ENCODE data around the gene C10orf62. TPM values are rescaled to one million over a fixed set of nuclear protein-coding genes. Genes with fewer than 3 reads are reported as not detected.
"Not testable (repeated sequence)": the region's sequence is repeated elsewhere in the genome, so short reads cannot be mapped to it uniquely, and the experiment has no call there.

Gene C10orf62, protein sequence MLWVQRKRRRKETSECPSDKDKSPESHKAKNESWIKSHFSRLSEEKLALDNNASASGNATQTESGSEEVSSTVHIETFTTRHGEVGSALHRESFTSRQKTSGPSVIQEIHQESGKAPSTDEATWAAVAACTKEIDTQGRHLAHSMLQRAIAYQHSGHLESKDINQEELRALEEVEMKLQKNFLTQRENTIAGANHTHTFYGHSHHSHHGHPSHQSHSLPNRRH
- total RNA-seq, result 0.97 TPM
- long read RNA-seq, result 0 reads

DNA sequence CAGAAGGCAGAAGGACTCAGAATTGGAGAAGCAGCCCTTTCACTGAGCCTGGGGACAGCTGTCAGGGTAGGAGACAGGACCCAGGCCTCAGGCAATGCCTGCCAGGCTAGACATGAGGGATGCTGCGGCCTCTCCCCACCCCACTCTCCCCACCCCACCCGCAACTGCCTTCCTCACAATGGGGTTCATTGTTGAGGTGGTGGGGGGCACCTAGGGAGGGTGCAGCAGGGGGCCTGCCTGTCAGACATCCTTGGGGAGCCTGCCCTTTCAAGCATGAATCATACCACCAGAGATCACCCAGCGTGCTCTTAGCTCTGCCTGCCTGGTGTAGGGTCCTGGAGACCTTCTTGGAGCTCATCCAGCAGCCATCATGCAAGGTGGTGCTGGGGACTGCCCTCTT, at the start of gene C10orf62:
C10orf62 (plus strand) TSS at position 243 of the 400 bp plus-strand sequence. CDS start 177 bp downstream, outside the sequence.
- no peak for ATAC-seq
- DNase-seq (ENCODE audit: missing footprints), result no peak
- intact Hi-C loops (cut with DNase I), result no loop called here

DNA sequence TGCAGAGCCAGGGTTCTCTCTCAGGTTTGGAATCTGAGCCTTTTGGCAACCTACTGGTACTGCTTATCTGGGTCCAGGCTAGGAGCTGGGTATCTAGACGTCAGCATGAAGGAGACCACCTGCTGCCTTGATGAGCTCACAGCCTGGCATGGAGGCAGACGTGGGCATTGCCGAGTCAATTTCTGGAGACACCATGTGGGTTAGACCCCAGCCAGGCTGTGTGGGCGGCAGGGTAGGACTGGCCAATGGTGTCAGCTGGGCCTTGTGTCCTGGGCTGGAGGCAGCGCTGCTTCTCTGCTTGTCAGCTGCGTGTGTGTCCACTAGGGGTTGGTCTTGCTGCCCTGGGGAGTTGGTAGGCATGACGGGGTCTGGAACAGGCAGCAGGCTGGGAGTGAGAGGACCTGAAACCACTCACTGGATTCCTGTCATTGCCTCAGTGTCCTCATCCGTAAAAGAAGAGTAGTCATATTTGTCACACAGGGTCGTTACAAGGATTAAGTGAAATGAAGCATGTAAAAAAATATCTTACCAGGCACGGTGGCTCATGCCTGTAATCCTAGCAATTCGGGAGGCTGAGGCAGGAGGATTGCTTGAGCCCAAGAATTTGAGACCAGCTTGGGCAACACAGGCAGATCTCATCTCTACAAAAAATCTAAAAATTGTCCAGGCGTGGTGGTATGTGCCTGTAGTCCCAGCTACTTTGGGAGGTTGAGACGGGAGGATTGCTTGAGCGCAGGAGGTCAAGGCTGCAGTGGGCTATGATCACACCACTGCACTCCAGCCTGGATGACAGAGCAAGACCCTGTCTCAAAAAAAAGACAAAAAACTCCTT, 48.6 kb upstream of the C10orf62 start:
- intact Hi-C loops (cut with DNase I), result no loop called here
- no peak for DNase-seq (ENCODE audit: missing footprints)
- no peak for ATAC-seq

DNA sequence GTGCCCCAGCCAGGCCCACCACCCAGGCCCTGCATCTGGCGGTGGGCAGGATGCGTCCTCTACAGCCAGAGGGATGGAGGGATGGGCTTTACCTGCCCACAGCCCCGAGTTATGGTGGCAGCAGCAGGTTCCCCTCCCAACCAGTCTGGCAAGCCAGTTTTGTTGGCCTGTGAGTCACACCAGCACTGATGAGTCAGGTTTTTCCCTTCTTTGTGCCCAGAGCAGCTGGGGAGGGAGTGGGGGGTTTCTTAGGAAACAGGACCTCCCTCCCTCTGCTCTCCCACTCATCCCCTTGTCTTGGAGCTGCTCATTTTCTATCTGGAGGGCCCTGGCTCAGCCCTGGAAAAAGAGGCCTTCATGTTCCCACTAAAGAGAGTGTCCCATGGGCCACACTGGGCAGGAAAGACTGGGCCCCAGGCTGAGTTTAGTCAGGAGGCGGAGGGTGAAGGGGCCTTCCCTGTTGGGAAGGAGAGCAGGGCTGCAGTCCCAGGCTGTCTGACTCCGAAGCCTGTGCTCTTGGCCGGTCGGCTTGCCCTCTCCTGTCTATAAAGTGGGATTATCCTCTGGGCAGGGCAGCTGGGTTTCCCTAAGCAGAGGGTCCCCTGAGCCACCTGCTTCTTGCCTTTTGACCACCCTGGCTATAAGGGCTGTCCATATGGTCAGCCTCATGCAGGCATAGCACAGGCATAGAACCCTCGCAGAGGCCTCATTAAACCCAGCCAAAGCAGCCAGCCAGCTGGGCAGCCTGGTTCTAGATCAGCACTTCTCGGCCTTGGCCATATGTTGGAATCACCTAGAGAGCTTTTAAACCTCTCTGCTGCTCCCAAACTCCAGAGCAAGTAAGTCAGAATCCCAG, 47.1 kb upstream of the C10orf62 start:
- DNase-seq (ENCODE audit: missing footprints), result peak; percentile 74
- intact Hi-C loops (cut with DNase I), result no loop called here
- peak; percentile 86 for ATAC-seq

DNA sequence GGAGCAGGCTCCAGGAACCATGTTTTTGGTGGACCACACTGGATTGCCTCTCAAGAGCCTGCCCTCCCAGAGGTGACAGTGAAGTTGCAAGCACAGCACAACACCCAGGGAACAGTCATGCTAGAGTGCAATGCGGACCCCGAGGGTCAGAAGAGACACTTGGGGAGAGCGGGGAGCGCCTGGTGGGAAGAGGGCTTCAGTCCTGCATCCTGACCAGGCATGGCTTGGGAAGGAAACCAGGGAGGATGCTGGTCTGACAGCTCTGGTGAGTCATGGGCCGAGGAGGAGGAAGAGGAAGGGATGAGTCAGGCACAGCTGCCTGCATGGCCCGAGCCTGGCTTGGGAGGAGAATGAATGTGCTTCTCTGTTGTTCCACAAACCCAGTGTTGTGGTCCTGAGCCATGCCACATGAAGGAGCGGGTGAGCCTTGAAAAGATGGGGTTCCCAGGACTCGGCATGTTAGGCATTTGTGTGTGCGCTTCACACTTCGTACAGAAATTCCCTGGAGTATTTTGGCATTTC, 46.4 kb upstream of the C10orf62 start:
- DNase-seq (ENCODE audit: missing footprints), result peak; percentile 81
- intact Hi-C loops (cut with DNase I), result no loop called here

DNA sequence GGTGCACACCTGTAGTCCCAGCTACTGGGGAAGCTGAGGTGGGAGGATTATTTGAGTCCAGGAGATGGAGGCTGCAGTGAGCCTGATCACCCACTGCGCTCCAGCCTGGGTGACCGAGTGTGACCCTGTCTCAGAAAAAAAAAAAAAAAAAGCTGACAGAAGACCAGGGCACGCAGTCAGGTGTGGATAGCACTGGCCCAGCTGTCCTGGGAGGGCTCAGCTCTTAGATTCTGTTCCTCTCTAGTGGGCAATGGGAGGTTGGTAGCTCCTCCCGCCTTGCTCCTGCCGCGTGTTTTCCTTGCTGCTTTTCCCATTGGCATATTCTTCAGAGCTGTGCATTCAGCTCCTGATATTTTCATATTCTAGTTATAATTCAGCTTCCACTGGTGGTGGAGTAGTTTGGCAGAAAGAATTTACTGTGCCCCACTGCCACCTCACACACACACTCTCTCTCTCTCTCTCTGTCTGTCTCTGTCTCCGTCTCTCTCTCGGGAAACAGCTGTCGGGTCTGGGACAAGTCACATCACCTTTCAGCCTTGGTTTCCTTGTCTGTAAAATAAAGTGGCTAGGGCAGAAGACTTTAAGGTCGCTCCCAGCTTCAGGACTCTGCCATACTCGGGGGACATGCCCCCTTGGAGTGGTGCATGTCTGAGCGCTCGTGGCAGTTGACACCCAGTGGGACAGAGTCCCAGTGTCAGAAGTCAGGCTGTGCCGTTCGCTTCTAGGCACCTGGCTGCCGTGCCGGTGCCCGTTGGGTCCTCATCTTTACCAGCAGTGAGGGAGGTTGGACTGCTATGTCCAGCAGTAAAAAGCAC, 42.9 kb upstream of the C10orf62 start:
- no peak for DNase-seq (ENCODE audit: missing footprints)
- ATAC-seq, result no peak
- intact Hi-C loops (cut with DNase I), result loop anchor here (5.0 kb wide), 1 partner anchor 139 kb away; no protein-coding TSS in a partner anchor

More for the DNA sequence above, 46.4 kb upstream of the C10orf62 start:
- ATAC-seq, result peak; percentile 83

DNA sequence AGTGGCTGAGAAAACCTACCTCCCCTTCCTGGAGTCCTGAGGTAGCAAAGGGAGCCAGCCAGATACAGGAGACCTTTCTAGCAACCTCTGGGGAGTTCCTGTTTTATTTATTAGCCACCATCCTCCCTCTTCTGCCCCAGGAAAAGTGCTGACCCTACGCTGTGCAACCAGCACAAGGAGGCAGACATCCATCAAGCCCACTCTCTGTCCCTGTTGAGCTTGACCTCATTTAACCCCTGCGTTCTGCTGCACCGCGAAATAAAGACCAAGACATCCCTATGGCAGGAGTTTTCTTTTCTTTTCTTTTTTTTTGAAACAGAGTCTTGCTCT, 42.3 kb upstream of the C10orf62 start:
- intact Hi-C loops (cut with DNase I), result loop anchor here (5.0 kb wide), 1 partner anchor 140 kb away; no protein-coding TSS in a partner anchor
- no peak for DNase-seq (ENCODE audit: missing footprints)
- ATAC-seq, result no peak

DNA sequence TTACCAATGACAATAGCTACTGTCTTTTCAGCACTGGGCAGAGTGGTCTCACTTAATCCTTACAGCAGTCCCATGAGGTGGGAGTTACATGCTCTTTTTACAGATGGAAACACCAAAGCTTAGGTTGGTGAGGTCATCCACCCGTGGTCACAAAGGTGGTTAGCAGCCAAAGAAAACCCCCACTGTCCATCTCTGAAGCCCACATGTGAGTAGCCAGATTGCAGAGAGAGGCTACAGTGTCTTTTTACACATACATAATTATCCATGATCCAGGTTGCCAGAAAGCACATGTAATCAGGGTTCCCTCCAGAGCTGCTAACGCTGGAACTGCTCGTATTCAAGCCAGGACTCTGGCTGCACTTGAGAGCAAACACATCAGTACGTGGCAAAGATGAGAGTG, 41.6 kb upstream of the C10orf62 start:
- peak; percentile 55 for ATAC-seq
- intact Hi-C loops (cut with DNase I), result loop anchor here (5.0 kb wide), 1 partner anchor 141 kb away; no protein-coding TSS in a partner anchor
- no peak for DNase-seq (ENCODE audit: missing footprints)

DNA sequence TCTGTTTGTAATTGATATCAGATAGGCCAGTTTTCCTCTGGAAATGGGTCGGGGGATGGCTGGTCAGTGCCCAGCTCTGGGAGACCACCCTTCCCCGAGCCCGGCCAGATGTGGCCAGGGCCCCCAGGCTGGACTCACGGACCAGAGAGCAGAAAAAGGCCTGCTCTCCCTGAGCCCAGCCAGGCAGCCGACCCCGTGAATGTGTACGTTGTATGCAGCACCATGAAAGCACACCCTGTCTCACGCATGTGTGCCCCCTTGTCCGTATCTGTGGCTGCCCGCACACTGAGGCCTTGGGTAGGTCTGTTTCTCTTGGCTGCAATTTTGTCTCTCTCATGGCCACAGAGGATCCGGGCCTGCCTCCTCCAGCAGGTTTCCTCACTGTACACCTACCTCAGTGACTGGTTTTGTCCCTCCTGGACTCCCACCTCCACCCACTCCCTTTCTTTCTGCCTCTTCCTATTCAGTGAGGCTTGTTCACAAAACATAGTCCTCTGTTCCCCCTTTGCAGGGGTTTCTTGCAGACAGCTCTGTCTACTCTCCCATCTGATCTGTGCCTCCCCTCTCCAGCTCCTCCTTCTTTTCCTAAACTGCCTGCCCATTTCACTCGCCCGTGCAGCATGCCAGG, 40.6 kb upstream of the C10orf62 start:
- intact Hi-C loops (cut with DNase I), result loop anchor here (5.0 kb wide), 1 partner anchor 142 kb away; no protein-coding TSS in a partner anchor
- ATAC-seq (no peak), DNase-seq (ENCODE audit: missing footprints) (no peak)

DNA sequence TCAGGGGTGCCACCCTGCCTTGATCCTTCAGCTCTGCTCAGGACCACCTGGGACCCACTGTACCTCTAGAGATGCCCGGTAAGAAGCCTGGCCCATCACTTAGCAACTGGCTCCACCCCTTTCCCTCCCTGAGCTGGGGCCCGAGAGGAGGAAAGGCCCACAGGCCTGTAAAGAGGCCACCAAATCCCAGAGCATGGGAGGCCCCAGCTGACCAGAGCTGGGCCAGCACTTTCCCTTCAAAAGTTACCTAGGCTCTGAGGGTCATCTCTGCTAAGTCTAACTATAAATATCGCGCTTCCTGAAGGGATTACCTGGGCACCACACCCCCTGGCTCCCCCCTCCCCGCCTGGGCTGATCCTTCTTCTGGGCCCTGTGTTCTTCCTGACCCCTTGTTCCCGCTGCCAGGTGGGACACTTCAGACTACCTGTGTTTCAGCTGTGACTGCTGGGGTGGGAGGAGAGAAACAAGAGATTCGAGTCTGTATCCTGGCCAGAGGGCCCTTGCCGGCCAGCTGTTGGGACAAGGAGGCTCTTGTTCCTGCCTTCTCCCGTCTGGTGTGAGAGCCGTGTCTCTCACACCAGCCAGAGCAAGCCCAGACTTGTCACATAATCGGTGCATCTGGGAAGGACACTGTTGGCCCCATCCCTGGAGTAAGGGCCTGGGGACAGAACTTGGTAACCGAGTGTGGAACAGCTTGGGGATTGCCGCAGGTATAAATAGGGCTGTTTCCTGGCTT, 39.8 kb upstream of the C10orf62 start:
- intact Hi-C loops (cut with DNase I), result loop anchor here (5.0 kb wide), 2 partner anchors 52 to 142 kb away; partner anchors contain the start of genes MMS19 and UBTD1
- ATAC-seq, result peak; percentile 47
- DNase-seq (ENCODE audit: missing footprints), result no peak

DNA sequence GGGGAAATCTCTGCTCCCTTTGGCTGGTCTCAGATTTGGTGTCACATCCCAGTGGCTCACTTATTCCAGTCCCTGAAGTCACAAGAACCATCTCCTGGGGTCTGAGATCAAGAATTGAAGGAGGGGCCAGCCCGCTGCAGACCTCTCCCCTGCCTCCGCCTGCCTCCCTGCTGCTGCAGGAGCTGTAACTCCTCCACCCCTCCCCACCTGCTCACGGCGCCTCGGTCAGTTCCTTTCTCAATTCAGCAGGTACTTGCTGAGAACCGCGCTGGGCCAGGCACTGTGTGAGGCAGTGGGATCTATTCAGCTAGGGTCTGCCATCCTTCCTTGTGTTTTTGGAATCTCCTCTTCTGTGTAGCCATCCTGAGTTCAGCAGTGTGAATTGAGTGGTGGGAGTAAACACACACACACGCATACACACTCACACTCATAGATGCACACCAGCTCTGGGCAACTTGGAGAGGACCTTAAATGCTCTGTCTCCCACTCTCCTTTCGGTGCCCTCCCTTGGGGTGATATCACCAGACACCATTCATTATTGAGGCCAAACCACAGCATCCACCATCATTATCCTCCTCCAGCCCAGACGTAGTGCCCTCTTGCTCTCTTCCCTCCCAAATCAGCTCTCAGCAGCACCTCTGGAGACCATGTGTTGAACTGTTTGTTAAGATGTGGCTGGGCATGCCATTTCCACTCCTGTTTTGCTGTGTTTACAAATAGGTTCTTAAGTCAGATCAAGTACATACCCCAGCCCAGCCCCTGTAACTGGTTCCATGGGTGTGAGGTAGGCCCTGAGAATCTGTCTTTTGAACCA, 39.0 kb upstream of the C10orf62 start:
- DNase-seq (ENCODE audit: missing footprints) (no peak), ATAC-seq (no peak)
- intact Hi-C loops (cut with DNase I), result loop anchor here (5.0 kb wide), 1 partner anchor 53 kb away; the partner anchor contains the start of genes MMS19 and UBTD1

DNA sequence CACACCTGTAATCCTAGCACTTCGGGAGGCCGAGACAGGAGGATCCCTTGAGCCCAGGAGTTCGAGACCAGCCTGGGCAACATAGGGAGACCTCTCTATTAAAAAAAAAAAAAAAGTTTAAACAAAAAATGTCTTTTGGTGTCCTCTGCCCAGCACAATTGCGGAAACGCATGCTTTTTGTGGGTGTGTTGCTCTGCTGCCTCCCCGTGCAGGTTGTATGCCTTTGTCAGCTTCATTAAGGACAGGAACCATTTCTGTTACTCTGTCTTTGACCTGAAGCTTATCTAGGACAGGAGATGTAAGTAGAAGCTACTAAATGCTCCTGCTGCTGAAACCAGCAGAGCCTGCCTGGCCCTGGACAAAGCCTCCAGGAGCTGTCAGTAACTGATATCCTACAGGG, 38.2 kb upstream of the C10orf62 start:
- ATAC-seq (no peak), DNase-seq (ENCODE audit: missing footprints) (peak; percentile 51)
- intact Hi-C loops (cut with DNase I), result loop anchor here (5.0 kb wide), 1 partner anchor 54 kb away; the partner anchor contains the start of genes MMS19 and UBTD1

DNA sequence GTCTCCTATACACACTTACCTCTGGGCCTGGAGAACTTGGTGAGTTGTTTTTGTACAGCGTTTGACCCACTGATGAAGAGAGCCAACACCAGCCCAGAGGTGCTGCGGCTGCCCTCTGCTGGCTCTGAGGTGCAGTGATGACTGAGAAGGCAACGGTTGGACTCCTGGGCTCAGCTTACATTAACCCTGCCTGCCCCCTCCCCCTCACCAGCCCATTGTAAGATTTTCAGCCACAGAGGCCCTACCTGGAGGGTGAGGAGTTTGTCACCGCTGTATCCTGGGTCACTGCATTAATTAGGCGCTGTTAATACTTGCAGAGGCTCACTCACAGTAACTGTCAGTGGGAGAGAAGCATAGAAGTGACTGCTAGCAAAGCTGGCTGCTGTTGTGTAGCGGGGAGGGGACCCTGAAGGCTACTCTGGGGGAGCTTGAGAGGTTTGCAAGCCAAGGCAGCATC, 35.9 kb upstream of the C10orf62 start:
- DNase-seq (ENCODE audit: missing footprints), result peak; percentile 84
- ATAC-seq, result peak; percentile 86
- intact Hi-C loops (cut with DNase I), result loop anchor here (1.0 to 5.0 kb wide), 2 partner anchors 56 to 90 kb away; partner anchors contain the start of genes MMS19 and UBTD1

DNA sequence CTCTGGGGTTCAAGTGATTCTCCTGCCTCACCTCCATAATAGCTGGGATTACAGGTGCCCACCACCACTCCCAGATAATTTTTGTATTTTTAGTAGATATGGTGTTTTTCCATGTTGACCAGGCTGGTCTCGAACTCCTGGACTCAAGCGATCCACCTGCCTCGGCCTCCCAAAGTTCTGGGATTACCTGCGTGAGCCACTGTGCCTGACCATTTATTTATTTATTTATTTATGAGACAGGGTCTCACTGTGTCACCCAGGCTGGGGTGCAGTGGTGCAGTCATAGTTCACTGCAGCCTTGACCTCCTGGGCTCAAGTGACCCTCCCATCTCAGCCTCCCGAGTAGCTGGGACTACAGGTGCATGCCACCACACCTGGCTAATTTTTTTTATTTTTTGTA, 35.2 kb upstream of the C10orf62 start:
- not testable (repeated sequence) for ATAC-seq; DNase-seq (ENCODE audit: missing footprints)
- intact Hi-C loops (cut with DNase I), result loop anchor here (5.0 kb wide), 1 partner anchor 57 kb away; the partner anchor contains the start of genes MMS19 and UBTD1

DNA sequence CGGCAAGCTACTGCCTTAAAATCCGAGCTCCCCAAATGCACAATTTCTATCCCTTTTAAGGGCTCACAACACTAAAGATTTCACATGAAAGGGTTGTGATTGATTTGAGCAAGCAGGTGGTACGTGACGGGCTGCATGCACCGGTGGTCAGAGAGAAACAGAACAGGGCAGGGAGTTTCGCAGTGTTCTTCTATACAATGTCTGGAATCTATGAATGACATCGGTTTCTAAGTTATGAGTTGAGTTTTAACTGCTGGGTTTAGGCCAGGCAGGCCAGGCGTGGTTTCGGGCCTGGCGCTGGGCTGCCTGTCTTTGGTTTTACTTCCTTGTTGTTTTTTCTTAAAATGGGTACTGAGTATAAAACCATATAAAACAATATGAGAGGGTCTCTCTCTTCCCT, 34.0 kb upstream of the C10orf62 start:
- intact Hi-C loops (cut with DNase I); ATAC-seq; DNase-seq (ENCODE audit: missing footprints): not testable (repeated sequence)

DNA sequence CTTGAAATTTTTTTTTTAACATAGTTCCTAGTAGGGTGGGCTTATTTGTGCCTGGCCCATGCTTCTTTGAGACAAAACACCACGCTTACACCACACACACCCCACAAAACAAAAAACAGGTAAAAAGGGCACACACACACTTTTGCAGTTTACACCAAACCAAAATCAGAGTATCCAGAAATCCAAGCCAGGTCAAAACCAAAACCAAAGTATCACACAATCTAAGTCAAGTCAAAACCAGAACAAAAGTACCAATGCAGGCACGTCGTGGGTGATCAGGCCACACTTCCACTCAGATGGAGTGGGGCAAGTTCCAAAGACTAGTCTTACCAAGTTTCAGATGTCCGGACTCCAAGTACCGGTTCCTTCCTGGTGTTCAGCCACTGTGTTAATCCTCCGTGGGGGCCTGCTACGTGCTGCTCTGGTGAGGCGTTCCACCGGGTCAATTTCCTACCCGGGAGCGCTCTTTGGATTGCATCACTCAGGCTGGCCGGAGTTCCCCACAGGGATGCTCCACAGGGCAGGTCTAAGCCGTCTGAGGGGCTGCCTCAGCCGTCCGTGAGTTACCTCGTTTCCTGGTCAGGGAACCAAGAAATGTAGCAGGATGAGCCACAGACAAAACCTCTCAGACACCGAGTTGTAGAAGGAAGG, 28.7 kb upstream of the C10orf62 start:
- ATAC-seq; intact Hi-C loops (cut with DNase I): not testable (repeated sequence)
- peak; percentile 69 for DNase-seq (ENCODE audit: missing footprints)

All from Right ventricle myocardium inferior (tissue), 1 donor.